GM12878 (cell line): ENCODE data around the gene PHLDA3. TPM values are rescaled to one million over a fixed set of nuclear protein-coding genes. Genes with fewer than 3 reads are reported as not detected.

Experiments used
- polyA plus RNA-seq, 11 experiments: library from polyadenylated mRNA; depleted of rRNA in 4 of 11; unstranded in 6 of 11; stranded (reverse) in 5 of 11; fragments of >200 nt; fragmentation: Nextera tagmentation in 4 of 11; fragmentation: Illumina TruSeq in 1 of 11; extraction: Ambion mirVana in 4 of 11; extraction: Trizol in 1 of 11; gene quantifications; 1 replicate in 1 of 11; 2 replicates in 10 of 11; pipeline versions ENCODE4 v1.2.1 to v1.2.3, GENCODE V29; 2011 to 2016; ENCODE audit warnings: inconsistent platforms in 2 of 11, missing spikeins in 2 of 11, low read depth in 1 of 11
- total RNA-seq, 4 experiments: library from RNA; depleted of rRNA in 3 of 4; stranded (reverse); fragments of >200 nt in 3 of 4; fragmentation: Illumina TruSeq in 1 of 4; extraction: Trizol in 1 of 4; gene quantifications; 2 replicates each; pipeline versions ENCODE4 v1.2.1 to v1.2.3, GENCODE V29; 2013 to 2021

The PHLDA3 gene
- total and polyA plus RNA-seq, 10 of the 15 experiments (the other 5 are each of a cell fraction or from before 2014, with no cell fraction given): 0.60 to 57.4 (median 21.8) TPM

Other genes starting within 250 kb of the PHLDA3 start
- gene PKP1, start 185.7 kb downstream of the PHLDA3 start, total RNA-seq (2014; rRNA removed): not detected in 2 replicates
- gene PKP1, start 185.7 kb downstream of the PHLDA3 start, total RNA-seq (2014; rRNA removed; fragmentation: Illumina TruSeq; extraction: Trizol): not detected in 2 replicates
- not detected in 2 replicates for gene PKP1, start 185.7 kb downstream of the PHLDA3 start, total RNA-seq (2021)
- gene PKP1, start 185.7 kb downstream of the PHLDA3 start, polyA plus RNA-seq (2011; rRNA removed): 0.03 TPM in 1 of 2 replicates, not detected in the other
- not detected in 2 replicates for gene PKP1, start 185.7 kb downstream of the PHLDA3 start, polyA plus RNA-seq (2014; fragmentation: Illumina TruSeq; extraction: Trizol)
- gene PKP1, start 185.7 kb downstream of the PHLDA3 start, polyA plus RNA-seq (2014; fragmentation: Nextera tagmentation; extraction: Ambion mirVana): not detected
- gene PKP1, start 185.7 kb downstream of the PHLDA3 start, polyA plus RNA-seq (2014; rRNA removed): not detected in 2 replicates
- not detected for gene PKP1, start 185.7 kb downstream of the PHLDA3 start, polyA plus RNA-seq (2016; fragmentation: Nextera tagmentation; extraction: Ambion mirVana)
- not detected in 2 replicates for gene TNNT2, start 91.5 kb downstream of the PHLDA3 start, total RNA-seq (2014; rRNA removed)
- gene TNNT2, start 91.5 kb downstream of the PHLDA3 start, total RNA-seq (2014; rRNA removed; fragmentation: Illumina TruSeq; extraction: Trizol): not detected in 2 replicates
- not detected in 2 replicates for gene TNNT2, start 91.5 kb downstream of the PHLDA3 start, total RNA-seq (2021)
- not detected in 2 replicates for gene TNNT2, start 91.5 kb downstream of the PHLDA3 start, polyA plus RNA-seq (2011; rRNA removed)
- not detected in 2 replicates for gene TNNT2, start 91.5 kb downstream of the PHLDA3 start, polyA plus RNA-seq (2014; fragmentation: Illumina TruSeq; extraction: Trizol)
- gene TNNT2, start 91.5 kb downstream of the PHLDA3 start, polyA plus RNA-seq (2014; fragmentation: Nextera tagmentation; extraction: Ambion mirVana): not detected
- gene TNNT2, start 91.5 kb downstream of the PHLDA3 start, polyA plus RNA-seq (2014; rRNA removed): not detected in 2 replicates
- 1 to 10 TPM in 1 of 2 experiments, not detected in 1; 2.2 TPM for gene TNNT2, start 91.5 kb downstream of the PHLDA3 start, polyA plus RNA-seq (2016; fragmentation: Nextera tagmentation; extraction: Ambion mirVana)
- gene LAD1, start 69.9 kb downstream of the PHLDA3 start, total RNA-seq (2014; rRNA removed): 0.22 and 0.40 TPM in 2 replicates
- 0.18 and 0.40 TPM in 2 replicates for gene LAD1, start 69.9 kb downstream of the PHLDA3 start, total RNA-seq (2014; rRNA removed; fragmentation: Illumina TruSeq; extraction: Trizol)
- gene LAD1, start 69.9 kb downstream of the PHLDA3 start, total RNA-seq (2021): 0.26 and 0.53 TPM in 2 replicates
- 0.05 TPM in 1 of 2 replicates, not detected in the other for gene LAD1, start 69.9 kb downstream of the PHLDA3 start, polyA plus RNA-seq (2011; rRNA removed)
- gene LAD1, start 69.9 kb downstream of the PHLDA3 start, polyA plus RNA-seq (2014; fragmentation: Illumina TruSeq; extraction: Trizol): 0.11 and 0.48 TPM in 2 replicates
- not detected for gene LAD1, start 69.9 kb downstream of the PHLDA3 start, polyA plus RNA-seq (2014; fragmentation: Nextera tagmentation; extraction: Ambion mirVana)
- 0.32 and 0.80 TPM in 2 replicates for gene LAD1, start 69.9 kb downstream of the PHLDA3 start, polyA plus RNA-seq (2014; rRNA removed)
- under 1 TPM in 1 of 2 experiments, not detected in 1; 0.16 TPM for gene LAD1, start 69.9 kb downstream of the PHLDA3 start, polyA plus RNA-seq (2016; fragmentation: Nextera tagmentation; extraction: Ambion mirVana)
- gene TNNI1, start 47.5 kb downstream of the PHLDA3 start, total RNA-seq (2014; rRNA removed): under 0.01 TPM in 1 of 2 replicates, not detected in the other
- gene TNNI1, start 47.5 kb downstream of the PHLDA3 start, total RNA-seq (2014; rRNA removed; fragmentation: Illumina TruSeq; extraction: Trizol): 0.14 TPM in 1 of 2 replicates, not detected in the other
- gene TNNI1, start 47.5 kb downstream of the PHLDA3 start, total RNA-seq (2021): not detected in 2 replicates
- gene TNNI1, start 47.5 kb downstream of the PHLDA3 start, polyA plus RNA-seq (2011; rRNA removed): 0.41 and 0.50 TPM in 2 replicates
- not detected in 2 replicates for gene TNNI1, start 47.5 kb downstream of the PHLDA3 start, polyA plus RNA-seq (2014; fragmentation: Illumina TruSeq; extraction: Trizol)
- under 1 TPM in 1 of 2 experiments, not detected in 1; 0.04 TPM for gene TNNI1, start 47.5 kb downstream of the PHLDA3 start, polyA plus RNA-seq (2014; fragmentation: Nextera tagmentation; extraction: Ambion mirVana)
- gene TNNI1, start 47.5 kb downstream of the PHLDA3 start, polyA plus RNA-seq (2014; rRNA removed): 0.39 TPM in 1 of 2 replicates, not detected in the other
- 1 to 10 TPM in 1 of 2 experiments, under 1 TPM in 1; 0.20 to 1.0 TPM for gene TNNI1, start 47.5 kb downstream of the PHLDA3 start, polyA plus RNA-seq (2016; fragmentation: Nextera tagmentation; extraction: Ambion mirVana)
- 80.1 and 80.4 TPM in 2 replicates for gene CSRP1, start 37.9 kb upstream of the PHLDA3 start, total RNA-seq (2014; rRNA removed)
- gene CSRP1, start 37.9 kb upstream of the PHLDA3 start, total RNA-seq (2014; rRNA removed; fragmentation: Illumina TruSeq; extraction: Trizol): 61.2 and 63.3 TPM in 2 replicates
- 67.9 and 79.8 TPM in 2 replicates for gene CSRP1, start 37.9 kb upstream of the PHLDA3 start, total RNA-seq (2021)
- 50.2 and 81.0 TPM in 2 replicates for gene CSRP1, start 37.9 kb upstream of the PHLDA3 start, polyA plus RNA-seq (2011; rRNA removed)
- gene CSRP1, start 37.9 kb upstream of the PHLDA3 start, polyA plus RNA-seq (2014; fragmentation: Illumina TruSeq; extraction: Trizol): 59.5 and 88.3 TPM in 2 replicates
- gene CSRP1, start 37.9 kb upstream of the PHLDA3 start, polyA plus RNA-seq (2014; fragmentation: Nextera tagmentation; extraction: Ambion mirVana): 10 to 100 TPM; 23.4 to 24.3 TPM
- 80.8 and 93.4 TPM in 2 replicates for gene CSRP1, start 37.9 kb upstream of the PHLDA3 start, polyA plus RNA-seq (2014; rRNA removed)
- gene CSRP1, start 37.9 kb upstream of the PHLDA3 start, polyA plus RNA-seq (2016; fragmentation: Nextera tagmentation; extraction: Ambion mirVana): 10 to 100 TPM; 94.4 to 99.2 TPM
- 0.11 and 0.45 TPM in 2 replicates for gene NAV1, start 69.9 kb upstream of the PHLDA3 start, total RNA-seq (2014; rRNA removed)
- 0.09 and 0.64 TPM in 2 replicates for gene NAV1, start 69.9 kb upstream of the PHLDA3 start, total RNA-seq (2014; rRNA removed; fragmentation: Illumina TruSeq; extraction: Trizol)
- 1.3 and 1.5 TPM in 2 replicates for gene NAV1, start 69.9 kb upstream of the PHLDA3 start, total RNA-seq (2021)
- 0.26 and 0.37 TPM in 2 replicates for gene NAV1, start 69.9 kb upstream of the PHLDA3 start, polyA plus RNA-seq (2011; rRNA removed)
- 0.54 and 0.81 TPM in 2 replicates for gene NAV1, start 69.9 kb upstream of the PHLDA3 start, polyA plus RNA-seq (2014; fragmentation: Illumina TruSeq; extraction: Trizol)
- under 1 TPM; 0.04 to 0.05 TPM for gene NAV1, start 69.9 kb upstream of the PHLDA3 start, polyA plus RNA-seq (2014; fragmentation: Nextera tagmentation; extraction: Ambion mirVana)
- gene NAV1, start 69.9 kb upstream of the PHLDA3 start, polyA plus RNA-seq (2014; rRNA removed): 0.19 and 0.47 TPM in 2 replicates
- under 1 TPM; 0.35 to 0.45 TPM for gene NAV1, start 69.9 kb upstream of the PHLDA3 start, polyA plus RNA-seq (2016; fragmentation: Nextera tagmentation; extraction: Ambion mirVana)